WTC11 (cell line): ENCODE measurements around the gene CLEC3B. TPM values are rescaled to one million over a fixed set of nuclear protein-coding genes. Genes with fewer than 3 reads are reported as not detected.

ENCODE experiments used
- ATAC-seq: fragments of 200-7000 bp; cut with Tn5 transposase; 2 replicates; pipeline ENCODE4 v1.10.0; 2021; ENCODE audit warnings: mild to moderate bottlenecking, moderate library complexity
- CTCF ChIA-PET: fragments of 300-600 bp; sonication (Branson Sonifier 250); formaldehyde crosslinking; loops from one replicate; lab custom pipeline; 2021; ENCODE audit warnings: antibody characterized with exemption; lab: Charles Lee
- POLR2A ChIA-PET: fragments of 350-600 bp; sonication (Branson Sonifier 250); formaldehyde crosslinking; loops from one replicate; lab custom pipeline; 2021; ENCODE audit warnings: antibody characterized with exemption; lab: Charles Lee
- DNase-seq: peaks from one replicate; pipeline ENCODE4 v3.0.0; 2021; ENCODE audit warnings: low spot score
- H3K27ac Mint-ChIP-seq: 2 replicates; pipeline ENCODE4 v1.8.0; 2021; ENCODE audit warnings: mixed read lengths
- H3K27me3 Mint-ChIP-seq: 2 replicates; pipeline ENCODE4 v1.8.0; 2021; ENCODE audit warnings: low read depth, mild to moderate bottlenecking, moderate library complexity, mixed read lengths
- H3K36me3 Mint-ChIP-seq: 2 replicates; pipeline ENCODE4 v1.8.0; 2021; ENCODE audit warnings: mixed read lengths
- H3K4me1 Mint-ChIP-seq: 2 replicates; pipeline ENCODE4 v1.8.0; 2022; ENCODE audit warnings: mixed read lengths
- H3K4me3 Mint-ChIP-seq: 2 replicates; pipeline ENCODE4 v1.8.0; 2021; ENCODE audit warnings: mild to moderate bottlenecking, moderate library complexity, mixed read lengths
- H3K9me3 Mint-ChIP-seq: 2 replicates; pipeline ENCODE4 v1.8.0; 2021; ENCODE audit warnings: mixed read lengths
- CBFB ChIP-seq: sonication (generic); formaldehyde crosslinking; IDR thresholded peaks from 2 replicates; pipeline ENCODE4 v1.8.1; 2022; ENCODE audit warnings: mild to moderate bottlenecking, low read depth, missing genetic modification reagents
- ESRRA ChIP-seq: sonication (generic); formaldehyde crosslinking; IDR thresholded peaks from 2 replicates; pipeline ENCODE4 v1.8.1; 2022; ENCODE audit warnings: mild to moderate bottlenecking, missing genetic modification reagents, borderline replicate concordance
- FOXK1 ChIP-seq: sonication (generic); formaldehyde crosslinking; IDR thresholded peaks from 2 replicates; pipeline ENCODE4 v1.8.0; 2022; ENCODE audit warnings: mild to moderate bottlenecking, moderate library complexity, missing genetic modification reagents
- GABPB1 ChIP-seq: sonication (generic); formaldehyde crosslinking; IDR thresholded peaks from 2 replicates; pipeline ENCODE4 v1.8.1; 2023; ENCODE audit warnings: mild to moderate bottlenecking, missing genetic modification reagents
- GRHL2 ChIP-seq: fragments of 250-450 bp; sonication (Bioruptor Pico); IDR thresholded peaks from 2 replicates; pipeline ENCODE4 v1.8.0; 2022; ENCODE audit warnings: mild to moderate bottlenecking, moderate library complexity; ENCODE audit not compliant: insufficient replicate concordance, severe bottlenecking
- GTF2I ChIP-seq: fragments of 250-450 bp; sonication (Bioruptor Pico); conservative IDR thresholded peaks from 2 replicates; pipeline ENCODE4 v1.4.0; 2021; ENCODE audit warnings: mild to moderate bottlenecking
- SMAD3 ChIP-seq: sonication (generic); formaldehyde crosslinking; IDR thresholded peaks from 2 replicates; pipeline ENCODE4 v1.8.0; 2022; ENCODE audit warnings: missing genetic modification reagents, mild to moderate bottlenecking, borderline replicate concordance
- ZNF263 ChIP-seq: sonication (generic); formaldehyde crosslinking; IDR thresholded peaks from 2 replicates; pipeline ENCODE4 v1.8.1; 2022; ENCODE audit warnings: low read depth, mild to moderate bottlenecking, moderate library complexity, missing genetic modification reagents
- ZNF671 ChIP-seq: fragments of 250-450 bp; sonication (Bioruptor Pico); IDR thresholded peaks from 2 replicates; pipeline ENCODE4 v1.8.0; 2021; ENCODE audit warnings: mild to moderate bottlenecking
- total RNA-seq: library from RNA; stranded (reverse); gene quantifications from 3 replicates; pipeline ENCODE4 v1.2.3, GENCODE V29; 2021
- TF ChIP-seq, protein P1 (sequence below): sonication (generic); formaldehyde crosslinking; IDR thresholded peaks from 2 replicates; pipeline ENCODE4 v1.8.0; 2023; ENCODE audit warnings: mild to moderate bottlenecking, missing genetic modification reagents
- TF ChIP-seq, protein P2 (sequence below): sonication (generic); formaldehyde crosslinking; conservative IDR thresholded peaks from 2 replicates; pipeline ENCODE4 v1.8.1; 2023; ENCODE audit warnings: mild to moderate bottlenecking, low read depth, missing genetic modification reagents, moderate library complexity
- TF ChIP-seq, protein P3 (sequence below): sonication (generic); formaldehyde crosslinking; IDR thresholded peaks from 2 replicates; pipeline ENCODE4 v1.8.1; 2023; ENCODE audit warnings: mild to moderate bottlenecking, missing genetic modification reagents
- TF ChIP-seq, protein P4 (sequence below): fragments of 250-450 bp; sonication (Bioruptor Pico); IDR thresholded peaks from 2 replicates; pipeline ENCODE4 v1.9.0; 2021; ENCODE audit warnings: mild to moderate bottlenecking, borderline replicate concordance

CLEC3B gene
- total RNA-seq, 1 experiment from 2014 or later: 0.81 TPM

DNA sequence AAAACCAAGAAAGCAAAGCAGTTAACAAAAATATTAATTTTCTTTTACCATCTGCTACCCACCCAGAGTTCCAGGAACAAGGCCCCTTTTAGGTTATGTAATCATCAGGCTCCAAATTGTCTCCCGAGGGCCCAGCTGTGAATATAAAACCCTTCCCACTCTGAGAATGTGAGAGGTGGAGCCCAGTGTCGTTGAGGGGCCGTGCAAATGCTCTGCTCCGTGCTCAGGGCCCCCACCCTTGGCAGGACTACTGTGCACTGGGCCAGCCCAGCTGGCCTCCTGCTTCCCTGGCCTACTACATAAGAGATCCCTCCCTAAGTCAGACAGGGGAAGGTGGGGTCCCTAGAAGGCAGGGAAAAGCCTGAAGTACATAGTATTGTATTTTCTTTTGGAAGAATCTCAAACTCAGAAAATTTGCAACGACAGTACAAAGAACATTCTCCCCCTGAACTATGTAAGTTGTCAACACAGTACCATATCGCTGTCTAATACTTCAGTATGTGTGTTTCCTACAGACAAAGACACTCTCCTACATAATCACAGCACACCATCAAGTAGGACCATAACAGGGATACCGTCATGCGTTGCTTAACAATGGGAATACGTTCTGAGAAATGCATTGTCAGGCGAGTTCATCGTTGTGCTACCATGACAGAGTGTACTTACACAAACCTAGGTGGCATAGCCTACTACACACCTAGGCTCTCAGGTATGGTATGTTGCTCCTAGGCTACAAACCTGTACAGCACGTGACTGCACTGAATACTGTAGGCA lies 4.4 kb upstream of the CLEC3B start:
- Mint-ChIP-seq H3K27me3 (peaks cover 12% of the 10 kb centered on the region), H3K4me3 (no peak overlapping the region), H3K9me3 (no peaks in the 10 kb centered on the region), H3K36me3 (peaks cover 3% of the 10 kb centered on the region; the same call in 1 of the 2 replicates), H3K27ac (no peak overlapping the region), H3K4me1 (no peaks in the 10 kb centered on the region; the same call in 1 of the 2 replicates)
- CTCF ChIA-PET: no interaction called here
- TF ChIP-seq GRHL2 (CRISPR knock-in tag): no peak
- DNase-seq (no peak), ATAC-seq (peak; percentile 31; the same call in 1 of the 2 replicates)
- POLR2A ChIA-PET: no interaction called here

DNA sequence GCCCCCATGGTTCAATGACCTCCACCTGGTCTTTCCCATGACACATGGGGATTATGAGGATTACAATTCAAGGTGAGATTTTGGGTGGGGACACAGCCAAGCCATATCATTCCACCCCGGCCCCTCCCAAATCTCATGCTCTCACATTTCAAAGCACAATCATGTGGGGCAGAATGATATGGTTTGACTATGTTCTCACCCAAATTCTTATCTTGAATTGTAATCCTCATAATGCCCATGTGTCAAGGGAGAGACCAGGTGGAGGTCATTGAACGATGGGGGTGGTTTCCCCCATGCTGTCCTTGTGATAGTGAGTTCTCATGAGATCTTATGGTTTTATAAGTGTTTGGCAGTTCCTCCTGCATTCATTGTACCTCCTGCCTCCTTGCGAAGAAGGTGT lies 2.4 kb upstream of the CLEC3B start:
- Mint-ChIP-seq H3K4me1 (no peaks in the 10 kb centered on the region), H3K36me3 (peaks cover 2% of the 10 kb centered on the region; the same call in 1 of the 2 replicates), H3K4me3 (no peak overlapping the region), H3K27me3 (peaks cover 15% of the 10 kb centered on the region), H3K9me3 (no peaks in the 10 kb centered on the region), H3K27ac (no peak overlapping the region)
- ChIA-PET POLR2A (no interaction called here), CTCF (no interaction called here)
- DNase-seq (no peak), ATAC-seq (no peak)
- no peak for TF ChIP-seq FOXK1 (CRISPR knock-in tag)
- TF ChIP-seq SMAD3 (CRISPR knock-in tag): no peak
- TF ChIP-seq GABPB1 (CRISPR knock-in tag): no peak
- no peak for TF ChIP-seq GTF2I (CRISPR knock-in tag)
- TF ChIP-seq, protein P1, sequence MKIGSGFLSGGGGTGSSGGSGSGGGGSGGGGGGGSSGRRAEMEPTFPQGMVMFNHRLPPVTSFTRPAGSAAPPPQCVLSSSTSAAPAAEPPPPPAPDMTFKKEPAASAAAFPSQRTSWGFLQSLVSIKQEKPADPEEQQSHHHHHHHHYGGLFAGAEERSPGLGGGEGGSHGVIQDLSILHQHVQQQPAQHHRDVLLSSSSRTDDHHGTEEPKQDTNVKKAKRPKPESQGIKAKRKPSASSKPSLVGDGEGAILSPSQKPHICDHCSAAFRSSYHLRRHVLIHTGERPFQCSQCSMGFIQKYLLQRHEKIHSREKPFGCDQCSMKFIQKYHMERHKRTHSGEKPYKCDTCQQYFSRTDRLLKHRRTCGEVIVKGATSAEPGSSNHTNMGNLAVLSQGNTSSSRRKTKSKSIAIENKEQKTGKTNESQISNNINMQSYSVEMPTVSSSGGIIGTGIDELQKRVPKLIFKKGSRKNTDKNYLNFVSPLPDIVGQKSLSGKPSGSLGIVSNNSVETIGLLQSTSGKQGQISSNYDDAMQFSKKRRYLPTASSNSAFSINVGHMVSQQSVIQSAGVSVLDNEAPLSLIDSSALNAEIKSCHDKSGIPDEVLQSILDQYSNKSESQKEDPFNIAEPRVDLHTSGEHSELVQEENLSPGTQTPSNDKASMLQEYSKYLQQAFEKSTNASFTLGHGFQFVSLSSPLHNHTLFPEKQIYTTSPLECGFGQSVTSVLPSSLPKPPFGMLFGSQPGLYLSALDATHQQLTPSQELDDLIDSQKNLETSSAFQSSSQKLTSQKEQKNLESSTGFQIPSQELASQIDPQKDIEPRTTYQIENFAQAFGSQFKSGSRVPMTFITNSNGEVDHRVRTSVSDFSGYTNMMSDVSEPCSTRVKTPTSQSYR (CRISPR knock-in tag): no peak
- no peak for TF ChIP-seq CBFB
- no peak for TF ChIP-seq ZNF671 (CRISPR knock-in tag)
- TF ChIP-seq ZNF263 (CRISPR knock-in tag): no peak
- no peak for TF ChIP-seq ESRRA (CRISPR knock-in tag)

DNA sequence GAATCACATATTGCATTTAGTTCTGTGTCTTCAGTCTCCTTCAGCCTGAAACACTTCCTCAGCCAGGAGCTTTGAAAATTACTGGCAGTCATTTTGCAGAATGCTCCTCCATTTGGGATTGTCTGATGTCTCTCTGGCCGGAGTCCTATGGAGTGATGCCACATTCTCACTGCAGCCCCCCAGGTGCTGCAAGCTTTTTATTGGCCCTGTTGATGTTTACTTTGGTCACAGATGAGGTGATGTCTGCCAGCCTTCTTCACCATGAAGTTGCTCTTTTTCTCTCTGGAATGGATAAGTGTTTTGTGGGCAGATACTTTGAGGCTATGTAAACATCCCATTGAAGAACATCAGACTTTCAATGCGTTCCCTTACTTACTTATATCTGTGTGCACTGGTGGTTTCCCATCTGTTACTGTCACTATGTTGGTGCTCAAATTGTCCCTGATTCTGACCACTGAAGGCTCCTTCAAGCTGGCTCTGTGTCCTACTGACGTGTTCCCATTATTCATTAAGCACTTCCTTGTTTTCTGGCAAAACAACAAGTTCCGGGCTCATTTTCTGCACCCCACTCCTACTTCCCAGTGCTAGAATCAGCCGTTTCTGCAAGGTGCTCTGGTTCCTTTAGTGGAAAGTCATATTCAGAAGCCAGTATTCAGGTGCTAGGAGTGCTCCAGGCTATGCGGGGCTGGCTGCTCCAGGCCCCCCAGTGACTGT lies 1.4 kb upstream of the CLEC3B start:
- peaks cover 15% of the 10 kb centered on the region for H3K27me3 Mint-ChIP-seq

More for the DNA sequence above, 1.4 kb upstream of the CLEC3B start:
- TF ChIP-seq, protein P2, sequence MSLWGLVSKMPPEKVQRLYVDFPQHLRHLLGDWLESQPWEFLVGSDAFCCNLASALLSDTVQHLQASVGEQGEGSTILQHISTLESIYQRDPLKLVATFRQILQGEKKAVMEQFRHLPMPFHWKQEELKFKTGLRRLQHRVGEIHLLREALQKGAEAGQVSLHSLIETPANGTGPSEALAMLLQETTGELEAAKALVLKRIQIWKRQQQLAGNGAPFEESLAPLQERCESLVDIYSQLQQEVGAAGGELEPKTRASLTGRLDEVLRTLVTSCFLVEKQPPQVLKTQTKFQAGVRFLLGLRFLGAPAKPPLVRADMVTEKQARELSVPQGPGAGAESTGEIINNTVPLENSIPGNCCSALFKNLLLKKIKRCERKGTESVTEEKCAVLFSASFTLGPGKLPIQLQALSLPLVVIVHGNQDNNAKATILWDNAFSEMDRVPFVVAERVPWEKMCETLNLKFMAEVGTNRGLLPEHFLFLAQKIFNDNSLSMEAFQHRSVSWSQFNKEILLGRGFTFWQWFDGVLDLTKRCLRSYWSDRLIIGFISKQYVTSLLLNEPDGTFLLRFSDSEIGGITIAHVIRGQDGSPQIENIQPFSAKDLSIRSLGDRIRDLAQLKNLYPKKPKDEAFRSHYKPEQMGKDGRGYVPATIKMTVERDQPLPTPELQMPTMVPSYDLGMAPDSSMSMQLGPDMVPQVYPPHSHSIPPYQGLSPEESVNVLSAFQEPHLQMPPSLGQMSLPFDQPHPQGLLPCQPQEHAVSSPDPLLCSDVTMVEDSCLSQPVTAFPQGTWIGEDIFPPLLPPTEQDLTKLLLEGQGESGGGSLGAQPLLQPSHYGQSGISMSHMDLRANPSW (CRISPR knock-in tag): no peak
- TF ChIP-seq GRHL2 (CRISPR knock-in tag): no peak
- TF ChIP-seq SMAD3 (CRISPR knock-in tag): no peak
- TF ChIP-seq, protein P3, sequence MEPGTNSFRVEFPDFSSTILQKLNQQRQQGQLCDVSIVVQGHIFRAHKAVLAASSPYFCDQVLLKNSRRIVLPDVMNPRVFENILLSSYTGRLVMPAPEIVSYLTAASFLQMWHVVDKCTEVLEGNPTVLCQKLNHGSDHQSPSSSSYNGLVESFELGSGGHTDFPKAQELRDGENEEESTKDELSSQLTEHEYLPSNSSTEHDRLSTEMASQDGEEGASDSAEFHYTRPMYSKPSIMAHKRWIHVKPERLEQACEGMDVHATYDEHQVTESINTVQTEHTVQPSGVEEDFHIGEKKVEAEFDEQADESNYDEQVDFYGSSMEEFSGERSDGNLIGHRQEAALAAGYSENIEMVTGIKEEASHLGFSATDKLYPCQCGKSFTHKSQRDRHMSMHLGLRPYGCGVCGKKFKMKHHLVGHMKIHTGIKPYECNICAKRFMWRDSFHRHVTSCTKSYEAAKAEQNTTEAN: no peak
- TF ChIP-seq, protein P4, sequence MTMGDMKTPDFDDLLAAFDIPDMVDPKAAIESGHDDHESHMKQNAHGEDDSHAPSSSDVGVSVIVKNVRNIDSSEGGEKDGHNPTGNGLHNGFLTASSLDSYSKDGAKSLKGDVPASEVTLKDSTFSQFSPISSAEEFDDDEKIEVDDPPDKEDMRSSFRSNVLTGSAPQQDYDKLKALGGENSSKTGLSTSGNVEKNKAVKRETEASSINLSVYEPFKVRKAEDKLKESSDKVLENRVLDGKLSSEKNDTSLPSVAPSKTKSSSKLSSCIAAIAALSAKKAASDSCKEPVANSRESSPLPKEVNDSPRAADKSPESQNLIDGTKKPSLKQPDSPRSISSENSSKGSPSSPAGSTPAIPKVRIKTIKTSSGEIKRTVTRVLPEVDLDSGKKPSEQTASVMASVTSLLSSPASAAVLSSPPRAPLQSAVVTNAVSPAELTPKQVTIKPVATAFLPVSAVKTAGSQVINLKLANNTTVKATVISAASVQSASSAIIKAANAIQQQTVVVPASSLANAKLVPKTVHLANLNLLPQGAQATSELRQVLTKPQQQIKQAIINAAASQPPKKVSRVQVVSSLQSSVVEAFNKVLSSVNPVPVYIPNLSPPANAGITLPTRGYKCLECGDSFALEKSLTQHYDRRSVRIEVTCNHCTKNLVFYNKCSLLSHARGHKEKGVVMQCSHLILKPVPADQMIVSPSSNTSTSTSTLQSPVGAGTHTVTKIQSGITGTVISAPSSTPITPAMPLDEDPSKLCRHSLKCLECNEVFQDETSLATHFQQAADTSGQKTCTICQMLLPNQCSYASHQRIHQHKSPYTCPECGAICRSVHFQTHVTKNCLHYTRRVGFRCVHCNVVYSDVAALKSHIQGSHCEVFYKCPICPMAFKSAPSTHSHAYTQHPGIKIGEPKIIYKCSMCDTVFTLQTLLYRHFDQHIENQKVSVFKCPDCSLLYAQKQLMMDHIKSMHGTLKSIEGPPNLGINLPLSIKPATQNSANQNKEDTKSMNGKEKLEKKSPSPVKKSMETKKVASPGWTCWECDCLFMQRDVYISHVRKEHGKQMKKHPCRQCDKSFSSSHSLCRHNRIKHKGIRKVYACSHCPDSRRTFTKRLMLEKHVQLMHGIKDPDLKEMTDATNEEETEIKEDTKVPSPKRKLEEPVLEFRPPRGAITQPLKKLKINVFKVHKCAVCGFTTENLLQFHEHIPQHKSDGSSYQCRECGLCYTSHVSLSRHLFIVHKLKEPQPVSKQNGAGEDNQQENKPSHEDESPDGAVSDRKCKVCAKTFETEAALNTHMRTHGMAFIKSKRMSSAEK (CRISPR knock-in tag): no peak
- no peak for DNase-seq
- no peak for ATAC-seq
- Mint-ChIP-seq H3K4me1 (no peaks in the 10 kb centered on the region), H3K27ac (no peak overlapping the region), H3K36me3 (no peaks in the 10 kb centered on the region), H3K9me3 (no peaks in the 10 kb centered on the region), H3K4me3 (no peak overlapping the region)
- ChIA-PET POLR2A (no interaction called here), CTCF (no interaction called here)
